HEK293 (cell line): ENCODE results near the gene HRH2.

Source experiments
- CTCF ChIA-PET: fragments of 350-600 bp; formaldehyde crosslinking; extraction: SDS; loops from one replicate; lab custom pipeline; 2021; ENCODE audit warnings: antibody characterized with exemption; lab: Yijun Ruan, JAX
- POLR2A ChIA-PET: fragments of 300-600 bp; formaldehyde crosslinking; extraction: SDS; loops from one replicate; lab custom pipeline; 2020; ENCODE audit warnings: antibody characterized with exemption, inconsistent platforms; lab: Yijun Ruan, JAX
- H3K27ac ChIP-seq: fragments of 200-500 bp; sonication (Bioruptor generic); 2 replicates; pipeline ENCODE4 v1.5.1; 2014; ENCODE audit warnings: low read depth, low read length, control low read depth, inconsistent platforms; ENCODE audit errors: extremely low read depth
- H3K36me3 ChIP-seq, 2 experiments: fragments of 200-500 bp in 1 of 2; sonication (Bioruptor generic) in 1 of 2; 1 replicate in 1 of 2; 2 replicates in 1 of 2; pipeline ENCODE4 v1.5.1; 2014 to 2017; ENCODE audit warnings: inconsistent platforms in 2 of 2, low read length in 2 of 2; ENCODE audit not compliant: control insufficient read depth in 2 of 2, insufficient read depth in 1 of 2
- H3K4me1 ChIP-seq: fragments of 200-500 bp; sonication (Bioruptor generic); 2 replicates; pipeline ENCODE4 v1.5.1; 2014; ENCODE audit warnings: mild to moderate bottlenecking, low read length, inconsistent platforms; ENCODE audit not compliant: control insufficient read depth, insufficient read depth
- H3K4me3 ChIP-seq: 2 replicates; pipeline ENCODE4 v1.5.1; 2011; ENCODE audit warnings: low read depth, mild to moderate bottlenecking, control low read depth, low read length, moderate library complexity
- H3K9me3 ChIP-seq: fragments of 200-500 bp; sonication (Bioruptor generic); 2 replicates; pipeline ENCODE4 v1.5.1; 2014; ENCODE audit warnings: low read depth, low read length, inconsistent platforms; ENCODE audit not compliant: control insufficient read depth, insufficient read depth
- BCL11A ChIP-seq: fragments of 450-650 bp; formaldehyde crosslinking; IDR thresholded peaks from 2 replicates; pipeline ENCODE4 v1.5.1; 2016; ENCODE audit warnings: low read depth, missing biosample characterization, missing genetic modification characterization
- CTCF ChIP-seq: fragments of 450-650 bp; formaldehyde crosslinking; IDR thresholded peaks from 2 replicates; pipeline ENCODE4 v1.5.1; 2016; ENCODE audit warnings: missing biosample characterization, missing genetic modification characterization
- KLF1 ChIP-seq: fragments of 450-650 bp; formaldehyde crosslinking; IDR thresholded peaks from 2 replicates; pipeline ENCODE4 v1.5.1; 2016; ENCODE audit warnings: missing biosample characterization, missing genetic modification characterization
- SP7 ChIP-seq: fragments of 450-650 bp; formaldehyde crosslinking; IDR thresholded peaks from 2 replicates; pipeline ENCODE4 v1.5.1; 2016; ENCODE audit warnings: missing biosample characterization, missing genetic modification characterization
- TCF7L2 ChIP-seq: IDR thresholded peaks from 2 replicates; pipeline ENCODE4 v1.6.1; 2011; ENCODE audit warnings: low read depth, mild to moderate bottlenecking, inconsistent platforms, low read length, moderate library complexity, borderline replicate concordance
- WT1 ChIP-seq: fragments of 450-650 bp; formaldehyde crosslinking; IDR thresholded peaks from 2 replicates; pipeline ENCODE4 v1.5.1; 2016; ENCODE audit warnings: missing biosample characterization, missing genetic modification characterization
- ZBTB1 ChIP-seq: fragments of 450-650 bp; formaldehyde crosslinking; IDR thresholded peaks from 2 replicates; pipeline ENCODE4 v1.5.1; 2016; ENCODE audit warnings: missing biosample characterization, missing genetic modification characterization
- ZFP69B ChIP-seq: fragments of 450-650 bp; formaldehyde crosslinking; IDR thresholded peaks from 2 replicates; pipeline ENCODE4 v1.5.1; 2016; ENCODE audit warnings: missing biosample characterization, missing genetic modification characterization
- ZNF114 ChIP-seq: fragments of 450-650 bp; formaldehyde crosslinking; IDR thresholded peaks from 2 replicates; pipeline ENCODE4 v1.5.0; 2017; ENCODE audit warnings: missing biosample characterization, missing genetic modification characterization
- ZNF133 ChIP-seq: fragments of 450-650 bp; formaldehyde crosslinking; IDR thresholded peaks from 2 replicates; pipeline ENCODE4 v1.5.1; 2016; ENCODE audit warnings: missing biosample characterization, missing genetic modification characterization
- ZNF146 ChIP-seq: fragments of 450-650 bp; formaldehyde crosslinking; IDR thresholded peaks from 2 replicates; pipeline ENCODE4 v1.5.1; 2016; ENCODE audit warnings: missing biosample characterization, missing genetic modification characterization
- ZNF202 ChIP-seq: fragments of 450-650 bp; formaldehyde crosslinking; IDR thresholded peaks from 2 replicates; pipeline ENCODE4 v1.5.1; 2016; ENCODE audit warnings: missing biosample characterization, missing genetic modification characterization, borderline replicate concordance
- ZNF221 ChIP-seq: fragments of 450-650 bp; formaldehyde crosslinking; IDR thresholded peaks from 2 replicates; pipeline ENCODE4 v1.5.1; 2017; ENCODE audit warnings: missing biosample characterization, missing genetic modification characterization, borderline replicate concordance
- ZNF514 ChIP-seq: fragments of 450-650 bp; formaldehyde crosslinking; IDR thresholded peaks from 2 replicates; pipeline ENCODE4 v1.5.1; 2016; ENCODE audit warnings: missing biosample characterization, missing genetic modification characterization
- ZNF560 ChIP-seq: fragments of 450-650 bp; formaldehyde crosslinking; IDR thresholded peaks from 2 replicates; pipeline ENCODE4 v1.5.1; 2017; ENCODE audit warnings: missing biosample characterization, missing genetic modification characterization, borderline replicate concordance
- ZNF621 ChIP-seq: fragments of 450-650 bp; formaldehyde crosslinking; IDR thresholded peaks from 2 replicates; pipeline ENCODE4 v1.5.1; 2017; ENCODE audit warnings: missing biosample characterization, missing genetic modification characterization
- ZNF777 ChIP-seq: fragments of 450-650 bp; formaldehyde crosslinking; IDR thresholded peaks from 2 replicates; pipeline ENCODE4 v1.5.1; 2017; ENCODE audit warnings: missing biosample characterization, missing genetic modification characterization, borderline replicate concordance
- ZNF843 ChIP-seq: fragments of 450-650 bp; formaldehyde crosslinking; IDR thresholded peaks from 2 replicates; pipeline ENCODE4 v1.5.1; 2016; ENCODE audit warnings: missing biosample characterization, missing genetic modification characterization
- ZSCAN5A ChIP-seq: fragments of 450-650 bp; formaldehyde crosslinking; IDR thresholded peaks from 2 replicates; pipeline ENCODE4 v1.5.1; 2016; ENCODE audit warnings: missing biosample characterization, missing genetic modification characterization
- TF ChIP-seq, protein P1 (sequence below): fragments of 450-650 bp; formaldehyde crosslinking; conservative IDR thresholded peaks from 2 replicates; pipeline ENCODE4 v1.5.1; 2016; ENCODE audit warnings: low read depth, missing biosample characterization, missing genetic modification characterization
- TF ChIP-seq, protein P2 (sequence below): IDR thresholded peaks from 2 replicates; pipeline ENCODE4 v1.6.1; 2011; ENCODE audit warnings: mild to moderate bottlenecking, low read depth, low read length, borderline replicate concordance

The HRH2 gene

GRCh38 chr5:175629261-175629660, 28.6 kb upstream of the HRH2 start (continued):
- TF ChIP-seq, protein P1, sequence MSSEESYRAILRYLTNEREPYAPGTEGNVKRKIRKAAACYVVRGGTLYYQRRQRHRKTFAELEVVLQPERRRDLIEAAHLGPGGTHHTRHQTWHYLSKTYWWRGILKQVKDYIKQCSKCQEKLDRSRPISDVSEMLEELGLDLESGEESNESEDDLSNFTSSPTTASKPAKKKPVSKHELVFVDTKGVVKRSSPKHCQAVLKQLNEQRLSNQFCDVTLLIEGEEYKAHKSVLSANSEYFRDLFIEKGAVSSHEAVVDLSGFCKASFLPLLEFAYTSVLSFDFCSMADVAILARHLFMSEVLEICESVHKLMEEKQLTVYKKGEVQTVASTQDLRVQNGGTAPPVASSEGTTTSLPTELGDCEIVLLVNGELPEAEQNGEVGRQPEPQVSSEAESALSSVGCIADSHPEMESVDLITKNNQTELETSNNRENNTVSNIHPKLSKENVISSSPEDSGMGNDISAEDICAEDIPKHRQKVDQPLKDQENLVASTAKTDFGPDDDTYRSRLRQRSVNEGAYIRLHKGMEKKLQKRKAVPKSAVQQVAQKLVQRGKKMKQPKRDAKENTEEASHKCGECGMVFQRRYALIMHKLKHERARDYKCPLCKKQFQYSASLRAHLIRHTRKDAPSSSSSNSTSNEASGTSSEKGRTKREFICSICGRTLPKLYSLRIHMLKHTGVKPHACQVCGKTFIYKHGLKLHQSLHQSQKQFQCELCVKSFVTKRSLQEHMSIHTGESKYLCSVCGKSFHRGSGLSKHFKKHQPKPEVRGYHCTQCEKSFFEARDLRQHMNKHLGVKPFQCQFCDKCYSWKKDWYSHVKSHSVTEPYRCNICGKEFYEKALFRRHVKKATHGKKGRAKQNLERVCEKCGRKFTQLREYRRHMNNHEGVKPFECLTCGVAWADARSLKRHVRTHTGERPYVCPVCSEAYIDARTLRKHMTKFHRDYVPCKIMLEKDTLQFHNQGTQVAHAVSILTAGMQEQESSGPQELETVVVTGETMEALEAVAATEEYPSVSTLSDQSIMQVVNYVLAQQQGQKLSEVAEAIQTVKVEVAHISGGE, result no peak
- TF ChIP-seq ZBTB1 (tag by site-specific recombination), result no peak
- TF ChIP-seq KLF1 (tag by site-specific recombination), result no peak
- TF ChIP-seq ZFP69B (tag by site-specific recombination), result no peak
- no peak for TF ChIP-seq ZNF777

DNA sequence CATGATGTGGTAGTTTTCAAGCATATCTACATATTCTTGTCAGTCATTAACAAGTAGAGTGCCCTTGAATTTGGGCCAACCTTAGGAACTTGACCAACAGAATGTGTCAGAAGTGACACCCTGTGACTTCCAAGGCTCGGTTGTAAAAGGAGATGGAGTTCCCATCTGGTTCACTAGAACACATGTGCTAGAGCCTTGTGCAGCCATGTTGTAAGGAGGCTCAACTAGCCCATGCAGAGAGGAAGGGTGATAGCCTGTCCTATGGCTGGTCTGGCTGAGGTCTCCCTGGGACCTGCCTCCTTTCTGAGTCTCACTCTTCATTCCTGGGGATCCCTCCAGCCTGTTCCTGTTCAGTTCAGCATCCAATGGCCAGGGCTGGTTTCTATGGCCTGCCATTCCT, 28.1 kb upstream of the HRH2 start:
- Histone ChIP-seq H3K27ac (no peak overlapping the region), H3K9me3 (no peaks in the 10 kb centered on the region), H3K4me3 (no peak overlapping the region), H3K36me3 (no peaks in the 10 kb centered on the region)
- ChIA-PET CTCF (no interaction called here), POLR2A (no interaction called here)
- TF ChIP-seq BCL11A (tag by site-specific recombination), result no peak
- TF ChIP-seq, protein P2, sequence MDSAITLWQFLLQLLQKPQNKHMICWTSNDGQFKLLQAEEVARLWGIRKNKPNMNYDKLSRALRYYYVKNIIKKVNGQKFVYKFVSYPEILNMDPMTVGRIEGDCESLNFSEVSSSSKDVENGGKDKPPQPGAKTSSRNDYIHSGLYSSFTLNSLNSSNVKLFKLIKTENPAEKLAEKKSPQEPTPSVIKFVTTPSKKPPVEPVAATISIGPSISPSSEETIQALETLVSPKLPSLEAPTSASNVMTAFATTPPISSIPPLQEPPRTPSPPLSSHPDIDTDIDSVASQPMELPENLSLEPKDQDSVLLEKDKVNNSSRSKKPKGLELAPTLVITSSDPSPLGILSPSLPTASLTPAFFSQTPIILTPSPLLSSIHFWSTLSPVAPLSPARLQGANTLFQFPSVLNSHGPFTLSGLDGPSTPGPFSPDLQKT, result no peak
- TF ChIP-seq CTCF (tag by site-specific recombination), result no peak
- no peak for TF ChIP-seq ZNF133 (tag by site-specific recombination)
- TF ChIP-seq WT1 (tag by site-specific recombination), result no peak
- TF ChIP-seq ZNF146 (tag by site-specific recombination), result no peak
- TF ChIP-seq ZNF560 (tag by site-specific recombination), result no peak
- no peak for TF ChIP-seq ZSCAN5A (tag by site-specific recombination)
- no peak for TF ChIP-seq ZNF114
- TF ChIP-seq ZNF514 (tag by site-specific recombination), result no peak
- no peak for TF ChIP-seq TCF7L2
- no peak for TF ChIP-seq ZNF621
- TF ChIP-seq ZNF843 (tag by site-specific recombination), result no peak
- no peak for TF ChIP-seq ZNF221 (tag by site-specific recombination)
- TF ChIP-seq ZNF202 (tag by site-specific recombination), result no peak
- no peak for TF ChIP-seq SP7 (tag by site-specific recombination)
- TF ChIP-seq, all 188 proteins: peak for 0
- H3K4me1 ChIP-seq, result no peaks in the 10 kb centered on the region
